Sigmoid colon (tissue), 7 donors: Measurements from ENCODE around the gene INSIG1. TPM values are rescaled to one million over a fixed set of nuclear protein-coding genes. Genes with fewer than 3 reads are reported as not detected.

Experiments
- DNase-seq: peaks from one replicate; pipeline ENCODE4 v3.0.0-alpha.2; 2019
- H3K27ac ChIP-seq, 4 donors: fragments of 200-600 bp; sonication (generic); one replicate each; pipeline ENCODE4 v1.5.1; 2016 to 2019; ENCODE audit warnings: mild to moderate bottlenecking in 1 of 4
- H3K27me3 ChIP-seq, 3 donors: fragments of 200-600 bp; sonication (generic); one replicate each; pipeline ENCODE4 v1.5.1; 2019; ENCODE audit warnings: mild to moderate bottlenecking in 1 of 3
- H3K36me3 ChIP-seq, 4 donors: fragments of 200-600 bp; sonication (generic); one replicate each; pipeline ENCODE4 v1.5.1; 2016 to 2019
- H3K4me1 ChIP-seq, 4 donors: fragments of 200-600 bp; sonication (generic); one replicate each; pipeline ENCODE4 v1.5.1; 2017 to 2019
- H3K4me3 ChIP-seq, 4 donors: fragments of 200-600 bp; sonication (generic); one replicate each; pipeline ENCODE4 v1.5.1; 2017 to 2019; ENCODE audit warnings: mild to moderate bottlenecking in 2 of 4, moderate library complexity in 1 of 4
- H3K9me3 ChIP-seq, 4 donors: fragments of 200-600 bp in 3 of 4; sonication (generic) in 3 of 4; one replicate each; pipeline versions ENCODE4 v1.5.1 to v1.6.1; 2013 to 2019
- EP300 ChIP-seq, 4 donors: sonication (generic); formaldehyde crosslinking; IDR thresholded peaks; one replicate each; pipeline ENCODE4 v1.6.1; 2017; ENCODE audit warnings: antibody characterized with exemption in 4 of 4
- POLR2A ChIP-seq, 2 donors: fragments of 450-650 bp; IDR thresholded peaks; one replicate each; pipeline ENCODE4 v1.6.1; 2016; ENCODE audit warnings: antibody characterized with exemption in 2 of 2, mild to moderate bottlenecking in 2 of 2, moderate library complexity in 2 of 2
- POLR2AphosphoS5 ChIP-seq, 4 donors: sonication (generic); formaldehyde crosslinking; IDR thresholded peaks; one replicate each; pipeline ENCODE4 v1.6.1; 2017; ENCODE audit warnings: antibody characterized with exemption in 4 of 4
- WGBS, 2 donors: extraction: QIAGEN DNeasy Blood & Tissue Kit; methylation state at CpG; one replicate each; pipeline ENCODE4 v1.1.7; 2013; 5-methylcytosine and 5-hydroxymethylcytosine counted together
- intact Hi-C: fragments of 100-400 bp; cut with DNase I; formaldehyde crosslinking; loops from one replicate; pipeline ENCODE4 v1.15.1; 2023
- polyA plus RNA-seq, 3 donors: library from polyadenylated mRNA; stranded (reverse); fragments of 200-250 nt; gene quantifications; one replicate each; pipeline ENCODE4 v1.2.3, GENCODE V29; 2013
- total RNA-seq, 4 donors: library from RNA; depleted of rRNA; stranded (reverse); fragments of >200 nt; gene quantifications; one replicate each; pipeline ENCODE4 v1.1.0, GENCODE V29; 2016
- TF ChIP-seq, protein P1 (sequence below), 4 experiments: fragments of 450-650 bp in 3 of 4; fragments of 200-600 bp in 1 of 4; IDR thresholded peaks; one replicate each; pipeline ENCODE4 v1.5.1; 2016 to 2019; ENCODE audit warnings: antibody characterized with exemption in 4 of 4, mild to moderate bottlenecking in 3 of 4, moderate library complexity in 2 of 4
- donor health status: healthy with polysubstance abuse.
- donor health status: Bipolar disorder and iron deficiency.
- donor health status: healthy.

The INSIG1 gene
- total and polyA plus RNA-seq, 7 donors: 22.2 to 102 (median 39.1) TPM

DNA sequence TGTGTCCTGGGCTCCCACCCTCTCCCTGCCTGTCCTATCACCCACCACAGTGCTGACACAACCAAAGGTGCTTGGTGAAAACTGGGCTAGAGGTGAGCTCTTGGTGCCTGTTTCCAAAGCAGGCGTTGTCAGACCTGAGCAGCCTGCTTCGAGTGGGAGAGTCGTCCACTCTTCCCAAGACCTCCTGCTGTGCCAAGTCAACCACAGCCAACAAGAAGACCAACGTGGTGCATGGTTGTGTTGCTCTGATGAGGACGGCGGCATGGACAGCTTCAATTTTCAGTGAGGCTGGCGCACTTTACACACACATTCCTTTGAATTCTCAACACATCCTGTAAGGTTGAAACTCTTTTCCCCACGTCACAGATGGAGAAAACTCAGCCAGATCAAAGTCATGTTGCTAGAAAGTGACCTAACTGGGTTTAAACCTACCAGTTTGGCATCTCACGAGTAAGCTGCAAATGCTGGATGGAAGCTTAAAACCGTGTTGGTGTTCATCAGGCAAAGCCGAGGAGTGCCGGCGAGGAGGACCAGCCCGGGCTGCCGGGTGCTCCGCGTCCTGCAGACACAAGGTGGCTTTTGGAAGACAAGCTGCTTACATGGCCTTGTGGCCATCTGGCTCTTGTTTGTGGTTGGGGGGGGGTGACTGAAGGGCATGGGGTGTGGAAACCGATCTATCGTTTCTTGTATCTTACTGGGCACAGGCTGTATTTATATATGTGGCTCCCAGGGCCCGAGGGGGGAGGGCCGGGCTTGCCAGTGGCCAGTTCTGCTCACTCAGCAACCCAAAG is 39.3 kb downstream of the INSIG1 start:
- TF ChIP-seq POLR2AphosphoS5 (IDR thresholded peaks at IDR 0.05): no peak
- TF ChIP-seq POLR2A (IDR thresholded peaks at IDR 0.05): no peak
- no peak for TF ChIP-seq EP300 (IDR thresholded peaks at IDR 0.05)
- TF ChIP-seq, protein P1, sequence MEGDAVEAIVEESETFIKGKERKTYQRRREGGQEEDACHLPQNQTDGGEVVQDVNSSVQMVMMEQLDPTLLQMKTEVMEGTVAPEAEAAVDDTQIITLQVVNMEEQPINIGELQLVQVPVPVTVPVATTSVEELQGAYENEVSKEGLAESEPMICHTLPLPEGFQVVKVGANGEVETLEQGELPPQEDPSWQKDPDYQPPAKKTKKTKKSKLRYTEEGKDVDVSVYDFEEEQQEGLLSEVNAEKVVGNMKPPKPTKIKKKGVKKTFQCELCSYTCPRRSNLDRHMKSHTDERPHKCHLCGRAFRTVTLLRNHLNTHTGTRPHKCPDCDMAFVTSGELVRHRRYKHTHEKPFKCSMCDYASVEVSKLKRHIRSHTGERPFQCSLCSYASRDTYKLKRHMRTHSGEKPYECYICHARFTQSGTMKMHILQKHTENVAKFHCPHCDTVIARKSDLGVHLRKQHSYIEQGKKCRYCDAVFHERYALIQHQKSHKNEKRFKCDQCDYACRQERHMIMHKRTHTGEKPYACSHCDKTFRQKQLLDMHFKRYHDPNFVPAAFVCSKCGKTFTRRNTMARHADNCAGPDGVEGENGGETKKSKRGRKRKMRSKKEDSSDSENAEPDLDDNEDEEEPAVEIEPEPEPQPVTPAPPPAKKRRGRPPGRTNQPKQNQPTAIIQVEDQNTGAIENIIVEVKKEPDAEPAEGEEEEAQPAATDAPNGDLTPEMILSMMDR (IDR thresholded peaks at IDR 0.05): no peak
- Histone ChIP-seq H3K27ac (no peak overlapping the region), H3K4me3 (no peak overlapping the region), H3K4me1 (no peaks in the 10 kb centered on the region), H3K36me3 (no peaks in the 10 kb centered on the region), H3K9me3 (no peaks in the 10 kb centered on the region), H3K27me3 (peaks cover 0 to 23% (median 0%) of the 10 kb centered on the region in 3 donors)
- DNase-seq: no peak
- 79 to 84% methylated on average over 21 of the region's 21 CpGs for WGBS, 2 donors
- intact Hi-C loops: no loop called here

GRCh38 chr7:155337946-155338631 is 40.4 kb downstream of the INSIG1 start:
- Histone ChIP-seq H3K27ac (no peak overlapping the region), H3K9me3 (no peaks in the 10 kb centered on the region), H3K4me3 (no peak overlapping the region), H3K27me3 (peaks cover 0 to 23% (median 0%) of the 10 kb centered on the region in 3 donors), H3K36me3 (no peaks in the 10 kb centered on the region), H3K4me1 (no peaks in the 10 kb centered on the region)
- WGBS, 2 donors: 86 to 87% methylated on average over 37 of the region's 37 CpGs
- intact Hi-C loops: no loop called here
- DNase-seq: peak; percentile 40
- TF ChIP-seq POLR2AphosphoS5 (IDR thresholded peaks at IDR 0.05) (no peak), POLR2A (IDR thresholded peaks at IDR 0.05) (no peak), EP300 (IDR thresholded peaks at IDR 0.05) (no peak)
- TF ChIP-seq, protein P1 (IDR thresholded peaks at IDR 0.05): no peak

DNA sequence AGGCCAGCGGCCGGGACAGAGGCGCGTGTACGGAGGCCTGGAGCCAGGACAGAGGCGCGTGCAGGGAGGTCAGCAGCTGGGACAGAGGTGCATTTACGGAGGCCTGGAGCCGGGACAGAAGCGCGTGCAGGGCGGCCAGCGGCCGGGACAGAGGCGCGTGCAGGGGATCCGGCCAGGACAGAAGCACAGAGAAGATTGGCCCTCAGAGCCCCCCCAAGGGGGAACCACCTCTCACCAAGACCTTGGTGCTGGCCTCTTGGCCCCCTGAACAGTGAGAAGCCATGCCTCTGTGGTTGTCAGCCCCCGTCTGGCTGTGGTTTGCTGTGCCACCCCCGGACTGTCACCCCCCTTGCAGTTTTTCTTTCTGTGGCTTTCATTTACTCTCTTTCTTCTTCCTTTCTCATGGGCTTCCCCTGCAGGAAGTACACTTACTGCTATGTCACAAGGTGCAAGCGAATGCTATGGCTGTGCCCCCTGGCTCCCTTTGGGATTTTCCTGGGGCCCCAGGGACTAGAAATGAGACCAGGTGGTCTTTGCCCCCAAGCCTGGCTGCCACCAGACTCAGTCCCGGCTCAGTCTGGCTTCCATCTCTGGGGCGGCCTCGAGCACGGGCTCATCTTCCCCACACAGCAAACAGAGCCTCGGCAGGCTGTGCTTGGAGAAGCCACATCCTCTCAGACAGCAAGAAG is 41.1 kb downstream of the INSIG1 start:
- no peaks in the 10 kb centered on the region for H3K4me1 ChIP-seq
- no peaks in the 10 kb centered on the region for H3K9me3 ChIP-seq
- intact Hi-C loops: no loop called here
- H3K27ac ChIP-seq: no peak overlapping the region
- TF ChIP-seq POLR2AphosphoS5 (IDR thresholded peaks at IDR 0.05) (no peak), EP300 (IDR thresholded peaks at IDR 0.05) (no peak), POLR2A (IDR thresholded peaks at IDR 0.05) (no peak)
- TF ChIP-seq, protein P1 (IDR thresholded peaks at IDR 0.05): no peak
- H3K36me3 ChIP-seq: no peaks in the 10 kb centered on the region
- peaks cover 0 to 22% (median 0%) of the 10 kb centered on the region in 3 donors for H3K27me3 ChIP-seq
- no peak overlapping the region for H3K4me3 ChIP-seq
- peak; percentile 45 for DNase-seq
- WGBS, 2 donors: 62 to 75% methylated on average over 25 of the region's 25 CpGs

DNA sequence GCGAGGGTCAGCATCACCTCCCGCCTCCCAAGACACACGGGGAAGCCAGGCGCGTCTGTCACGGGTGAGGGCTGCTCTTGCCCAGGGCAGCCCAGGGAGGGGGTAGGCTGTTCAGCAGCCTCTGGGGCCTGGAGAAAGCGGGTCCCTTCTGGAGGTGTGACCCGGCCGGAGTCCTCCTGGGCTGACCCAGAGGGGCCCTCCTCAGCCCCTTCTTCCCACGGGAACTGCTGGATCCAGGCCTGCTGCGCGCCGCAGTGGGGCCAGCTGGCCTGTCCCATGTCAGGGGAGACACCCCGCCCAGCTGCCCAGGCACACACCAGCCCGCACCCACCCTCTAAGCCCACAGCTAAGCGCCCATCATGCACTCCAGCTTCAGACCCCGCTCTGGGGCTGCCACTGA is 41.8 kb downstream of the INSIG1 start:
- peaks cover 0 to 2% (median 1%) of the 10 kb centered on the region in 4 donors for H3K4me1 ChIP-seq
- TF ChIP-seq EP300 (IDR thresholded peaks at IDR 0.05) (no peak), POLR2AphosphoS5 (IDR thresholded peaks at IDR 0.05) (no peak), POLR2A (IDR thresholded peaks at IDR 0.05) (no peak)
- TF ChIP-seq, protein P1 (IDR thresholded peaks at IDR 0.05): no peak
- peaks cover 0 to 27% (median 0%) of the 10 kb centered on the region in 3 donors for H3K27me3 ChIP-seq
- H3K27ac ChIP-seq: no peak overlapping the region
- no peaks in the 10 kb centered on the region for H3K9me3 ChIP-seq
- H3K4me3 ChIP-seq: no peak overlapping the region
- intact Hi-C loops: no loop called here
- DNase-seq: peak; percentile 40
- no peaks in the 10 kb centered on the region for H3K36me3 ChIP-seq
- 78 to 80% methylated on average over 17 of the region's 17 CpGs for WGBS, 2 donors
